Fibroblast of skin of right quadriceps (primary cell): ENCODE measurements around the gene ISM1.

Source experiments
- DNase-seq: peaks from one replicate; pipeline ENCODE4 v3.0.0-alpha.2; 2013

The ISM1 gene

DNA sequence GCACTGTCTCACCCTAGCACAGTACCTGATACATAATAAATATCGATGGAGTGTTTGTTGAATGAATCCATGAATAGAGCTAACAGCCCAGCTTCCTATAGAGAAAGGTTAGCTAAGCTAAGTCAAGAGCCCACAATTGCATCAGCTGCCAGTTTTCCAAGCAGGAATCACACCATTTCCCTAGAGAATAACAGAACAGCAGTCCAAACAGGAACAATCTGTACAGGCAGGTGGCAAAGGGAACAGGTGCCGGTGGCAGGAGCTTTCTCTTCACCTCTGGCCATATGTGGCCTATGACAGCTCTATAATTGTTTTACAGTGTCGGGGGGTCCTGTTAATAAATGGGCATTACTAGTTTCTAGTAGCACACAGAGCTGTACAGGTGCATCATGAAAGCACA lies 38.8 kb downstream of the ISM1 start:
- DNase-seq: no peak

DNA sequence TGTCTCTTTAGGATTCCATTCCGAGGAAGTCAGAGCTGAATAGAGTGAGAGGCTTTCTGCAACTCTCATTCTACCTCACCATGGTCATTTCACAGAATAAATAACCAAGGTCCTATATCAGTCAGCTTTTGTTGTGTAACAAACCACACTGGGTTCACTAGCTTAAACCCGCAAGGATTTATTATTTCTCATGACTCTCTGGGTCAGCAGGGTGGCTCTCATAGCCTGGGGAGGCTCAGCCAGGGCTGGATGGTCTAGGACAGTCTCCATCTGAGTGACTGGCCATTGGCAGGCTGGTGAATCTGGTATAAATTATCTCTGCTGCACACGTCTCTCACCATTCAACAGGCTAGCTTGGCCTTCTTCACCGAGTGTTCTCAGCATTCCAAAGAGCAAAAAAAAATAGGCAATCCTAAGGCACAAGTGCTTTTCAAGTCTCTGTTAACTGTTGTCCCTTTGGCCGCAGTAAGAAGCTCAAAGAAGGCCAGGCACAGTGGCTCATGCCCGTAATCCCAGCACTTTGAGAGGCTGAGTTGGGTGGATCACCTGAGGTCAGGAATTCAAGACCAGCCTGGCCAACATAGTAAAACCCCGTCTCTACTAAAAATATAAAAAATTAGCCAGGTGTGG lies 39.7 kb downstream of the ISM1 start:
- DNase-seq: no peak

- DNase-seq: peak; percentile 51
Measured at GRCh38 chr20:13261460-13262301, 40.6 kb downstream of the ISM1 start.

GRCh38 chr20:13262302-13262650 lies 41.2 kb downstream of the ISM1 start:
- no peak for DNase-seq

- peak; percentile 14 for DNase-seq
Measured at GRCh38 chr20:13262671-13263360, 41.7 kb downstream of the ISM1 start.

- no peak for DNase-seq
Measured at GRCh38 chr20:13263451-13263850, 42.4 kb downstream of the ISM1 start.

DNA sequence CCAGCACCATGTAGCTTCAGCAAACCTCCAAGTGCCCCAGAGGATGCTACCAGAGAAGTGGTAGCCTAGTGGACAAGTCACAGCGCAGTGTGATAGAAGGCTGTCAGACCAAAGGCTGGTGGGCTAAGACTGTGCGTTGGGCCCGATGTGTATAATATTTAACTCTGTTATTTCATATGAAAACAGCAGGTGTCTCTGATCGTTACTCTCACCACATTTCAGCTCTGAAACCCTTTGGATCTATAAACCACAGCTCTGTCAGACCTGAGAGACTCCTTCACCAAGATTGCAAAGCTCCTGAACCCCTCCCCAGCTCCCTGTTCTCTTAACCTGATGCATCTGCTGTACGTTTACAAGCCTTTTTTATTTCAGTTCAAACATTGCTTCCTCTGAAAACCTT lies 43.8 kb downstream of the ISM1 start:
- DNase-seq: no peak

DNA sequence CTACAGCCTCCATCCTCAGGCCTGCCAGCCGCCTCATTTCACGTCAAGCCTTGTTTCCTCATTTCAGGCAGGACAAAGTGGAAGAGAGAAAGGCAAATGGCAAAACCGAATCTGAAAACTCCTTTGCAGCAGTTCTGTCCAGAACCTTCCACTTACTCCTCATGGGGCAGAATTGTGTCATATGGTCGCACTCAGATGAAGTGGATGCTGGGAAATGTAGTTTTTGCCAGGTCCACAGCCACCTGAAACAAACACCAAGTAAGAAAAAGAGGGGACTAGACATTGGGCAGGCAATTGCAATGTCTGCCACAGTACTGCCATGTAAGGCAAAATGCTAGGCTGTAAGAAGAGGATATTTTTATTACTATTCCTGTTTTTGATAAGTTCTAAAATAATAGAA lies 44.9 kb downstream of the ISM1 start:
- no peak for DNase-seq

GRCh38 chr20:13267231-13267630 lies 46.2 kb downstream of the ISM1 start:
- DNase-seq: no peak

DNA sequence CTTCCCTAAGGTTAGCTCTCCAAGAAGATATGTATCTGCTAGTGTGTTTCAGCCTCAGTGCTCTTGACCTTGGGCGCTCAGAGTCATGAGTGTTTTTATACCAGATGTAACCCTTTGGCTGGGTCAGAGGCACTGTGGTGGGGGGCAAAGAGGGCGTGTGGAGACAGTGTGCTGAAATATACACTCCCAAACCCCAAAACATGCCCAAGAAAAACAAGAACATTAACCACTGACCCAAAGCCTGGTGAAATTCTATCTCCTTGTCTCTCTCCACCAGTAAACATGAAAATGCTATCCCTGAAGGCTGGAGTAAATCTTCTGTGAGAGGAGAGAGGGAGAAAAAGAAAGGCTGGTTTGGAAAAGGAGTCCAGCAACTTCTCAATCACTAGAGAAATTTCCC lies 47.9 kb downstream of the ISM1 start:
- no peak for DNase-seq

DNA sequence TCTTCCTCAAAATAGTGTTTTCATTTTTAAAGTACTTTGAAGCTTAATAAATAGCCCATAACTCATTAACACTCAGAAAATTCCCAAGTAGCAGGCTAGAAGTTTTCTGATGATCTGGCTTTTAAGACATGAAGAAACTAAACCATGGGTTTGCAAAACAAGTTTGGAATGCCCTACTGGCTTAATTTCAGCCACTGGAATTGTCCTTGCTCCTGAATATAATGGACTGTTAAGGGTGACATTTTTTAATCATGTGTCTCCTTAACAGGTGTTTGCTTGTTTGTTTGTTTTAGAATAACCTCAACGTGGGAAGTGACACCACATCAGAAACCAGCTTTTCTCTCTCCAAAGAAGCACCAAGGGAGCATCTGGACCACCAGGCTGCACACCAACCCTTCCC lies 49.1 kb downstream of the ISM1 start:
- no peak for DNase-seq

DNA sequence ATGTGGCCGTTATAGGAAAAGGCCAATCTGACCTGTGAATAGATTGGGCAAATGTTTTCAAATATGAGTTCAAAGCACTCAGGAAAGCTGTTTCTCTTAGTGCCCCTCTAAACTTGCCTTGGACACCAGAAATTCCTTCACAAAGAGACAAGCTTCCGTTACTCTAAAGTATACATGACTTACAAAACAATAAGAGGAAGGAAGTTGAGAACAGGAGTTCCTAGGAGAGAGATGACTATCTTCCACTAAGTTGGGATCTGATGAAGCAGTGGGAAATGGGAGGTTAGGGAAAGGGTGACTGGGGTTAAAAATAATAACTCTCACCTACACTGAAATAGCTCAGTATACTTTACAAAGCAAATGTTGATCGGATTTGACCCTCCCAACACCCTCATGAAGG lies 50.0 kb downstream of the ISM1 start:
- DNase-seq: no peak

- DNase-seq: no peak
Measured at GRCh38 chr20:13271977-13272975, 51.2 kb downstream of the ISM1 start.

- no peak for DNase-seq
Measured at GRCh38 chr20:13274275-13274861, 53.3 kb downstream of the ISM1 start.

DNA sequence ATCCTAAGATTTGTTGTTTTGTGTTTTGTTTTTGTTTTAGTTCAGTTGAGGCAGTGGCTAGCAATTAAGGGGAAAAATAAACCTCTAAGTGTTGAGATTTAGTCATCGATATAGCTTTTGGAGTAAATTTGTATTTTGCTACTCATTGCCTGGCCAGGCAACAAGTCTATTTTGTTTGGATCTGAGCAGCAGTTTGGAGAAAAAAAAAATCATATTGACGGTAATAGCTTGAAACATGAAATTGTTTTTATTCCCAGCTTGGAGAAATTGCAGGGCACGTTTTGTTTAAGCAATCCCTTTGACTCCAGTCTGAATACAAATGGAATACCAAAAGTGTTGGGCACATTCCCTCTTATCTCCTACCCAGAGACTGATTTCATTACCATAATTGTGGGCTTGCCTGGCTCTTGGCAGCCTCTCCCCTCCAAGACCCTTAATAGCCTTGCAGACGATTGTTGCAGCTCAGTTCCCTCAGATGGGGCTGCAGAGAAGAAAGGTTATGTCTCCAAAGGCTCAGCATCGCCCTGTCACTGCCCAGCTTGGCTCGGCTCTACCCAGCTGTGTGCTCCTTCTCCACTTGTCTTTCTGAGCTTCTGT lies 56.0 kb downstream of the ISM1 start:
- no peak for DNase-seq

- DNase-seq: no peak
Measured at GRCh38 chr20:13277663-13278295, 56.7 kb downstream of the ISM1 start.

DNA sequence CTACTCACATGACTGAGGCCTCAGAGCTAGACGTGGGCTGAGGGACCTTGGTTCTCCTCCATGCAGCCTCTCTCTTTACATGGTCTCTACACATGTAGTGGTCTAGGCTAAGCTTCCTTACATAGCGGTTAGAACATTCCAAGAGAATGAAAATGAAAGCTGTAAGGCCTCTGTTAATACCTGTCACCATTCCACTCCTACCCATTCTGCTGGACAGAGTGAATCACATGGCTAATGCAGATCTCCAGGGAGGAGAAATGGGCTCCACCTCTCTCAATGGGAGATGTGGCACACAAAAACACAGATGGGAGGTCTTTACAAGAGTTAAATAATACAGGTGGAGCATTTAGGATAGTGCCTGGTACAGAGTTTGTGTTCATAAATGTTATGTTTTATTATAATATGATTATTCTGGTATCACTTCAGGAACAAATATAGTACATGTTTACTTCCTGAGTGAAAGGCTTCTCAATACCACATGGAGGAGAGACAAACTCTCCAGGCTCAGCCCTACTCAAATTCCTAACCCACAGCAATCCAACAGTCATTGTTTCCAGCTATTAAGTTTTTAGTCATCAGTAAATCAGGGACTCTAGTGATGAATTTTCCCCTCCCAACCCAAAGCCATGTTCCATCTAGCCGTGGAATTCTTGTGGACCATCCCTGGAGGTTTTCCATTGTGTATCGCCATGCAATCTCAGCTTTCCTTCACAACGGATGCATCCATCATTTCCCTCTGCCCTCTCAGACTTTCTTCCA lies 57.9 kb downstream of the ISM1 start:
- no peak for DNase-seq

- DNase-seq: no peak
Measured at GRCh38 chr20:13280609-13281324, 59.7 kb downstream of the ISM1 start.

- no peak for DNase-seq
Measured at GRCh38 chr20:13283869-13284829, 63.1 kb downstream of the ISM1 start.
